Measurements from ENCODE around the gene FAM47B.

GRCh38 chrX:34956916-34957315, 14.3 kb downstream of the FAM47B start:
- TF ChIP-seq CTCF (IDR thresholded peaks at IDR 0.05) (no peak), POLR2A (IDR thresholded peaks at IDR 0.05) (no peak), POLR2AphosphoS5 (IDR thresholded peaks at IDR 0.05) (no peak)

Measured in prostate gland (tissue), 2 donors.